ENCODE measurements around the gene SEMA4G. TPM values are rescaled to one million over a fixed set of nuclear protein-coding genes. Genes with fewer than 3 reads are reported as not detected.

The SEMA4G gene, protein sequence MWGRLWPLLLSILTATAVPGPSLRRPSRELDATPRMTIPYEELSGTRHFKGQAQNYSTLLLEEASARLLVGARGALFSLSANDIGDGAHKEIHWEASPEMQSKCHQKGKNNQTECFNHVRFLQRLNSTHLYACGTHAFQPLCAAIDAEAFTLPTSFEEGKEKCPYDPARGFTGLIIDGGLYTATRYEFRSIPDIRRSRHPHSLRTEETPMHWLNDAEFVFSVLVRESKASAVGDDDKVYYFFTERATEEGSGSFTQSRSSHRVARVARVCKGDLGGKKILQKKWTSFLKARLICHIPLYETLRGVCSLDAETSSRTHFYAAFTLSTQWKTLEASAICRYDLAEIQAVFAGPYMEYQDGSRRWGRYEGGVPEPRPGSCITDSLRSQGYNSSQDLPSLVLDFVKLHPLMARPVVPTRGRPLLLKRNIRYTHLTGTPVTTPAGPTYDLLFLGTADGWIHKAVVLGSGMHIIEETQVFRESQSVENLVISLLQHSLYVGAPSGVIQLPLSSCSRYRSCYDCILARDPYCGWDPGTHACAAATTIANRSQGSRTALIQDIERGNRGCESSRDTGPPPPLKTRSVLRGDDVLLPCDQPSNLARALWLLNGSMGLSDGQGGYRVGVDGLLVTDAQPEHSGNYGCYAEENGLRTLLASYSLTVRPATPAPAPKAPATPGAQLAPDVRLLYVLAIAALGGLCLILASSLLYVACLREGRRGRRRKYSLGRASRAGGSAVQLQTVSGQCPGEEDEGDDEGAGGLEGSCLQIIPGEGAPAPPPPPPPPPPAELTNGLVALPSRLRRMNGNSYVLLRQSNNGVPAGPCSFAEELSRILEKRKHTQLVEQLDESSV
- total RNA-seq: 1.0 and 2.3 TPM in 2 replicates

DNA sequence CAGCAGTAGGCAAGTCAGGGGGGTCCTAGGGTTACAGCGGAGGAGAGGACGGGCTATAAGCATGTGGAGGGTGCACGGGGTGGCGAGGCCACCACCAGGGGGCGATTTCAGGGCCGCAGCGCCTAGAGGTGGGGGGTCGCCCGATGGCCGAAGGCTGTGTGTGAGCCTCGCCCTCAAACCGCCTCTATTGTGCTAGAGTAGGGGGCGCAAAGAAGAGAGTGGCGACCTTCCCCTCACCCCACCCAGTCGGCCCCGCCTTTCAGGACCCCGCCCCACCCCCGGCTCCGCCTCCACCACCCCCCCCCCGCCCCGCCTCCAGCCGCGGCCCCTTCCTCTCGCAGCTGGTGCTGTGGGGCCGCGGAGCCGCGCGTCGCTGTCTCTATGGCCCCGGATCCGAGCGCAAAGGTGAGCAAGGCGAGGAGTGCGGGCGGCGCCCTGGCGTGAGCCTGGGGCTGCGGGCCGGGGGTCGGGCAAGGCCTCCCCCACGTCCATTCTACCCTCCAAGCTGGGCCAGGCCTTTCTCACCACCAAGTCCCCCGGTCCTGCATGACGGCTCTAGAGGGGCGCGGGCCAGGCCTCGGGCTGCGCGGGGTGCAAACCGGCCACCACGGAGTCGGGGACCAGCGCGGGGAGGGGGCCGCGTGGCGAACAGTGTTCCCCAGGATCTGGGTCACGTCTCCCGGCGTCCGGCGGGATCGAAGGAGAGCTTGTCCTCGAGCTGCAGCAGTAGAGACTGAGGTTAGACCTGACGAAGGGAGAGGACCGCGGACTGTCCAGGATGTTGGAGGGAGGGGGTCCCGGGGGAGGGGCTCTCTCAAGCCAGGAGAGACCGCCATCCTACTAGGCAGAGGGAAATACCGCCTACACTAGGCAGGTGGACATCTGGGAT lies at the start of gene SEMA4G:
TSS of gene SEMA4G (plus strand) at position 318 of the 889 bp plus-strand sequence. CDS start 3,409 bp downstream, outside the sequence.

DNA sequence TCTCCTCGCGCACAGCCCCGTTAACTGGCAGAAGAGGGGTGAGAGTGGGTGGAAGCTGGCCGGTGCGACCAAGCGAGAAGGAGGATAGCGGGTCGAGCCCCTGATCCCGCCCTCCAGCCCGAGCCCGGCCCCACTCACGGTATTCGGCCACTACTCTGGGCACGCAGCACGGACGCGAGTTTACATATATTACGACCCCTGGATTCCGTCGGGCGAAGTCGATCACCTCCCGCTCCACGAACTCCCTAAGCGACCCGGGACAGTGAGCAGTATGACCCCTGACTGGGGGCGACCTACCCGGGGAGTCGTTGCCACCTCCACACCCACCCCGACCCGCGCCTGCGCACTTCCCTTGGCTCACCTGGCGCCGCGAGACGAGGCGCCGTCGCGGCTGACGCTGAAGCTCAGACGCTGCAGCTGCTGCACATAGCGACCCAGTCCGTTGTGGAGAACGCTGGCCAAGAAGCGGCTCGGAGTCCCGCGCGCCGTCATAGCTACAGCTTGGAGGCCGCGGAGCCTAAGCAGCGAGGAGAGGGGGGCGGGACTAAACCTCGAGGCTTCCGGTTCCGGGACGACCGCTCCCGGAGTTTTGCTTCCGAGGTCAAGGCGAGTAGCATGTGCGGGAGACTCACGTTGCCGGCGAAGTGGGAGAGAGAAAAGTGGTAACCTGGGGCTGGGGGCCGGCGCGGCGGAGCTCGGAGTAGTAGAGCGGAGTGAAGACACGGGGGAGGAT lies 17.8 kb downstream of the SEMA4G start, which contains the start of the genes MRPL43 and TWNK:
TSS of gene MRPL43 (minus strand) at position 546 of the 733 bp plus-strand sequence. CDS start at position 492, 54 bp downstream.
TSS of gene TWNK (plus strand) at position 592 of the 733 bp plus-strand sequence. CDS start 668 bp downstream, outside the sequence.

DNA sequence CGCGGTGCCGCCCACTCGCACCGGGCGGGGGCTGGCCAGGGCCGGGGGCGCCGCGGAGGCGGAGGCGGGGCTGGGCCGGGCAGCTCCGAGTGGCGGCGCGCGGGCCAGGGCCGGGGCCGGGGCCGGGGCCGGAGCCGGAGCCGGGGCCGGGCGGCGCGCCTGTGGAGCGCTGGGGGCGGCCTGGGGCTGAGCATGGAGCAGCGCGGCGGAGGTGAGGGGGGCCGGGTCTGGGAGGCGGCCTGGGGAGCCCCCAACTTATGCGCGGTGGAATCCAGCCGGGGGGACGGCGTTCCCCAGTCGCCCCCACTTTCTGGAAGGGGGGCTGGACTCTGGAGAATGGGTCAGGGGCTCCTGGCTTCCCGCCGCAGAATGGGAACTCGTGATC lies 30.4 kb downstream of the SEMA4G start, which contains the start of gene LZTS2:
TSS of gene LZTS2 (plus strand) at position 67 of the 385 bp plus-strand sequence. CDS start 2,731 bp downstream, outside the sequence.

Other genes starting within 250 kb of the SEMA4G start
- not detected in 2 replicates for gene PAX2, start 223.9 kb upstream of the SEMA4G start, total RNA-seq
- 36.9 and 37.5 TPM in 2 replicates for gene SLF2, start 56.5 kb upstream of the SEMA4G start, total RNA-seq
- gene MRPL43, start 18.0 kb downstream of the SEMA4G start, total RNA-seq: 64.7 and 71.1 TPM in 2 replicates
- gene TWNK, start 18.0 kb downstream of the SEMA4G start, total RNA-seq: 2.9 and 3.6 TPM in 2 replicates
- 103 and 328 TPM in 2 replicates for gene LZTS2, start 30.3 kb downstream of the SEMA4G start, total RNA-seq
- 1.6 and 2.5 TPM in 2 replicates for gene PDZD7, start 61.6 kb downstream of the SEMA4G start, total RNA-seq
- 88.8 and 94.4 TPM in 2 replicates for gene SFXN3, start 61.7 kb downstream of the SEMA4G start, total RNA-seq
- gene KAZALD1, start 92.5 kb downstream of the SEMA4G start, total RNA-seq: 39.0 and 58.2 TPM in 2 replicates
- gene TLX1, start 161.8 kb downstream of the SEMA4G start, total RNA-seq: not detected in 2 replicates

Measured in smooth muscle cell of trachea (primary cell).